Pancreas (tissue), 10 donors: ENCODE data around the gene SLC24A3. TPM values are rescaled to one million over a fixed set of nuclear protein-coding genes. Genes with fewer than 3 reads are reported as not detected.
A peak's percentile ranks its signal among the peaks of the same experiment; 100 is the strongest.

Experiments used
- ATAC-seq, 4 donors: fragments of 200-7000 bp; cut with Tn5 transposase; one replicate each; pipeline versions ENCODE4 v1.8.0 to v1.9.1; 2020; ENCODE audit warnings: mild to moderate bottlenecking in 4 of 4, moderate library complexity in 4 of 4
- DNase-seq, 6 donors: peaks; one replicate each; pipeline ENCODE4 v3.0.0-alpha.2; 2020
- FAIRE-seq: peaks from 2 replicates; lab custom pipeline; 2012; peaks lifted over from hg19 to GRCh38; lab: Jason Lieb, UNC
- H3K27ac ChIP-seq, 4 donors: fragments of 200-600 bp; sonication (generic); 1 replicate in 3 of 4; 2 replicates in 1 of 4; pipeline versions ENCODE4 v1.5.0 to v1.8.0; 2020
- H3K27me3 ChIP-seq, 4 donors: fragments of 200-600 bp; one replicate each; pipeline ENCODE4 v1.8.0; 2021
- H3K36me3 ChIP-seq, 3 donors: fragments of 200-600 bp; sonication (generic) in 1 of 3; one replicate each; pipeline versions ENCODE4 v1.5.0 to v1.8.0; 2020 to 2021
- H3K4me1 ChIP-seq, 3 donors: fragments of 200-600 bp; one replicate each; pipeline ENCODE4 v1.8.0; 2021
- H3K4me3 ChIP-seq, 4 donors: fragments of 200-600 bp; sonication (generic) in 2 of 4; one replicate each; pipeline versions ENCODE4 v1.5.0 to v1.8.0; 2020 to 2021
- H3K9me3 ChIP-seq, 4 donors: fragments of 200-600 bp; one replicate each; pipeline ENCODE4 v1.8.0; 2021
- CTCF ChIP-seq, 4 donors: fragments of 200-600 bp; sonication (generic) in 3 of 4; IDR thresholded peaks; one replicate each; pipeline versions ENCODE4 v1.5.0 to v1.8.0; 2021; ENCODE audit warnings: antibody characterized with exemption in 4 of 4
- WGBS, 2 donors: extraction: QIAGEN DNeasy Blood & Tissue Kit; methylation state at CpG; one replicate each; pipeline ENCODE4 v1.1.7; 2013; 5-methylcytosine and 5-hydroxymethylcytosine counted together
- intact Hi-C, 3 donors: fragments of 100-400 bp; cut with DNase I; formaldehyde crosslinking; loops; one replicate each; pipeline versions ENCODE4 v1.11.1 to v1.14.2; 2022
- polyA plus RNA-seq, 2 donors: library from polyadenylated mRNA; stranded (reverse); fragments of 200-250 nt; gene quantifications; one replicate each; pipeline ENCODE4 v1.2.3, GENCODE V29; 2013
- total RNA-seq, 6 donors: library from RNA; stranded (reverse); fragmentation: NEBNext Ultra II Directional in 4 of 6; extraction: Animal tissue kit (Norgen Biotek cat#: 25700) in 4 of 6; gene quantifications; one replicate each; pipeline versions ENCODE4 v1.2.1 to v1.2.4, GENCODE V29; 2021 to 2023
- donor health status: healthy with polysubstance abuse.
- donor health status: DM: no; HTN: no; CAD: no; lungs with moderate emphysema.
- donor health status: DM: no; HTN: no; CAD: no.
- donor health status: control.
- donor health status: control.
- donor health status: Bipolar disorder and iron deficiency.
- donor health status: DM: yes; HTN: yes; CAD: no.
- donor health status: DM: no; HTN: no; CAD: no.
- donor health status: DM: no; HTN: no; CAD: no.
- donor health status: DM: yes; HTN: yes; CAD: no.

SLC24A3 gene
- total and polyA plus RNA-seq, 8 donors: 0.28 to 0.87 (median 0.49) TPM

- intact Hi-C loops: no loop called here
- TF ChIP-seq CTCF (IDR thresholded peaks at IDR 0.05): no peak
- Histone ChIP-seq H3K4me1 (peaks cover 3 to 8% (median 7%) of the 10 kb centered on the region in 3 donors), H3K9me3 (no peaks in the 10 kb centered on the region), H3K27ac (no peak overlapping the region), H3K36me3 (no peaks in the 10 kb centered on the region), H3K4me3 (no peak overlapping the region), H3K27me3 (no peaks in the 10 kb centered on the region)
- FAIRE-seq (no peak), ATAC-seq (no peak), DNase-seq (no peak)
- 91 to 99% methylated on average over 3 of the region's 3 CpGs for WGBS, 2 donors
Measured at GRCh38 chr20:19624221-19624965, 412.0 kb downstream of the SLC24A3 start.

GRCh38 chr20:19625426-19625825 is 413.0 kb downstream of the SLC24A3 start:
- FAIRE-seq (no peak), DNase-seq (no peak), ATAC-seq (no peak)
- Histone ChIP-seq H3K27me3 (no peaks in the 10 kb centered on the region), H3K4me3 (no peak overlapping the region), H3K4me1 (peaks cover 2 to 3% (median 2%) of the 10 kb centered on the region in 3 donors), H3K27ac (no peak overlapping the region), H3K36me3 (no peaks in the 10 kb centered on the region), H3K9me3 (no peaks in the 10 kb centered on the region)
- no peak for TF ChIP-seq CTCF (IDR thresholded peaks at IDR 0.05)
- intact Hi-C loops: no loop called here
- 77 to 84% methylated on average over 1 of the region's 1 CpG for WGBS, 2 donors

GRCh38 chr20:19626896-19627295 is 414.5 kb downstream of the SLC24A3 start:
- no peak for FAIRE-seq
- intact Hi-C loops: no loop called here
- ATAC-seq: no peak
- Histone ChIP-seq H3K27me3 (no peaks in the 10 kb centered on the region), H3K4me1 (no peaks in the 10 kb centered on the region), H3K9me3 (no peaks in the 10 kb centered on the region), H3K36me3 (no peaks in the 10 kb centered on the region), H3K4me3 (no peak overlapping the region), H3K27ac (no peak overlapping the region)
- 71 to 80% methylated on average over 5 of the region's 5 CpGs for WGBS, 2 donors
- TF ChIP-seq CTCF (IDR thresholded peaks at IDR 0.05): no peak
- DNase-seq: no peak

GRCh38 chr20:19628570-19629134 is 416.2 kb downstream of the SLC24A3 start:
- H3K36me3 ChIP-seq: no peaks in the 10 kb centered on the region
- H3K4me3 ChIP-seq: no peak overlapping the region
- H3K9me3 ChIP-seq: no peaks in the 10 kb centered on the region
- no peaks in the 10 kb centered on the region for H3K27me3 ChIP-seq
- 45 to 49% methylated on average over 2 of the region's 2 CpGs for WGBS, 2 donors
- ATAC-seq (peak; percentile 76 to 93 (median 87)), FAIRE-seq (no peak), DNase-seq (peak in 4 of 6 donors; percentile 32 to 76 (median 60))
- H3K4me1 ChIP-seq: no peaks in the 10 kb centered on the region
- intact Hi-C loops: no loop called here
- no peak overlapping the region for H3K27ac ChIP-seq
- TF ChIP-seq CTCF (IDR thresholded peaks at IDR 0.05): peak; percentile 33 to 68 (median 52)

- H3K36me3 ChIP-seq: no peaks in the 10 kb centered on the region
- H3K27me3 ChIP-seq: no peaks in the 10 kb centered on the region
- no peak for TF ChIP-seq CTCF (IDR thresholded peaks at IDR 0.05)
- DNase-seq (peak in 4 of 6 donors; percentile 31 to 62 (median 44)), FAIRE-seq (no peak), ATAC-seq (peak in 3 of 4 donors; percentile 57 to 67 (median 58))
- no peak overlapping the region for H3K4me3 ChIP-seq
- WGBS, 2 donors: 28 to 34% methylated on average over 5 of the region's 5 CpGs
- H3K4me1 ChIP-seq: no peaks in the 10 kb centered on the region
- intact Hi-C loops: no loop called here
- no peak overlapping the region for H3K27ac ChIP-seq
- H3K9me3 ChIP-seq: no peaks in the 10 kb centered on the region
Measured at GRCh38 chr20:19631410-19631809, 419.0 kb downstream of the SLC24A3 start.
